Transverse colon (tissue), 4 donors: ENCODE data around the gene GMPR. TPM values are rescaled to one million over a fixed set of nuclear protein-coding genes. Genes with fewer than 3 reads are reported as not detected.
A peak's percentile ranks its signal among the peaks of the same experiment; 100 is the strongest.

Source experiments
- DNase-seq: peaks from one replicate; pipeline ENCODE4 v3.0.0-alpha.2; 2019
- H3K27ac ChIP-seq, 4 donors: fragments of 200-600 bp; sonication (generic); 2 replicates each; pipeline ENCODE4 v1.5.1; 2016 to 2018; ENCODE audit warnings: inconsistent platforms in 4 of 4
- H3K27me3 ChIP-seq: fragments of 200-600 bp; sonication (generic); 2 replicates; pipeline ENCODE4 v1.5.1; 2017; ENCODE audit warnings: inconsistent platforms
- H3K36me3 ChIP-seq, 4 donors: fragments of 200-600 bp; sonication (generic); 2 replicates each; pipeline ENCODE4 v1.5.1; 2017 to 2019; ENCODE audit warnings: inconsistent platforms in 4 of 4
- H3K4me1 ChIP-seq, 4 donors: fragments of 200-600 bp; sonication (generic); 2 replicates each; pipeline ENCODE4 v1.5.1; 2017 to 2020; ENCODE audit warnings: inconsistent platforms in 4 of 4
- H3K4me3 ChIP-seq, 4 donors: fragments of 200-600 bp; sonication (generic); 1 replicate in 1 of 4; 2 replicates in 3 of 4; pipeline versions ENCODE4 v1.5.1 to v1.6.1; 2017 to 2019; ENCODE audit warnings: inconsistent platforms in 4 of 4
- H3K9me3 ChIP-seq, 2 donors: fragments of 200-600 bp; sonication (generic); 2 replicates each; pipeline ENCODE4 v1.5.1; 2017 to 2019; ENCODE audit warnings: inconsistent platforms in 2 of 2
- CTCF ChIP-seq, 5 experiments: fragments of 200-600 bp in 3 of 5; fragments of 450-650 bp in 2 of 5; sonication (generic) in 3 of 5; IDR thresholded peaks; 1 replicate in 2 of 5; 2 replicates in 3 of 5; pipeline ENCODE4 v1.5.1; 2016 to 2017; ENCODE audit warnings: antibody characterized with exemption in 5 of 5, inconsistent platforms in 3 of 5, mild to moderate bottlenecking in 2 of 5, moderate library complexity in 1 of 5
- EP300 ChIP-seq: sonication (generic); formaldehyde crosslinking; IDR thresholded peaks from one replicate; pipeline ENCODE4 v1.6.1; 2017; ENCODE audit warnings: antibody characterized with exemption, low read depth
- POLR2A ChIP-seq: fragments of 450-650 bp; IDR thresholded peaks from one replicate; pipeline ENCODE4 v1.6.1; 2016; ENCODE audit warnings: antibody characterized with exemption, mild to moderate bottlenecking, moderate library complexity
- POLR2AphosphoS5 ChIP-seq, 3 donors: sonication (generic); formaldehyde crosslinking; IDR thresholded peaks; one replicate each; pipeline ENCODE4 v1.6.1; 2016; ENCODE audit warnings: antibody characterized with exemption in 3 of 3
- WGBS, 2 donors: methylation state at CpG; one replicate each; pipeline ENCODE4 v1.1.5; 2018; ENCODE audit warnings: low coverage in 1 of 2; 5-methylcytosine and 5-hydroxymethylcytosine counted together
- in situ Hi-C, 4 donors: fragments of 200-750 bp; cut with MboI; loops; one replicate each; pipeline versions ENCODE4 v1.15.0 to v1.15.1; 2017; ENCODE audit warnings: low sequenced_read_pairs in 3 of 4, low pct_ligation_motif_present in 1 of 4, low pct_unique_long_range_greater_than_20kb in 1 of 4
- intact Hi-C: fragments of 100-400 bp; cut with DNase I; formaldehyde crosslinking; loops from one replicate; pipeline ENCODE4 v1.15.1; 2023; ENCODE audit warnings: low total_unique reads
- total RNA-seq, 4 donors: library from RNA; depleted of rRNA; stranded (reverse); fragments of >200 nt; gene quantifications; one replicate each; pipeline ENCODE4 v1.1.0, GENCODE V29; 2016

GMPR gene
- total RNA-seq, 4 donors from 2014 or later, result 4.4 to 5.1 (median 4.5) TPM; not detected in 1

- no peaks in the 10 kb centered on the region for H3K9me3 ChIP-seq
- H3K4me1 ChIP-seq, result peaks cover 5 to 16% (median 9%) of the 10 kb centered on the region in 4 donors
- TF ChIP-seq POLR2AphosphoS5 (IDR thresholded peaks at IDR 0.05) (no peak), EP300 (no peak), POLR2A (no peak), CTCF (IDR thresholded peaks at IDR 0.05) (no peak)
- H3K27me3 ChIP-seq, result no peaks in the 10 kb centered on the region
- in situ Hi-C loops (no loop called here), intact Hi-C loops (no loop called here)
- no peaks in the 10 kb centered on the region for H3K36me3 ChIP-seq
- 40 to 51% methylated on average over 1 to 6 of the region's 6 CpGs for WGBS, 2 donors
- H3K4me3 ChIP-seq, result no peak overlapping the region
- no peak overlapping the region for H3K27ac ChIP-seq
- DNase-seq, result no peak
Measured at GRCh38 chr6:16229700-16230099, 8.7 kb upstream of the GMPR start.

- H3K36me3 ChIP-seq, result no peaks in the 10 kb centered on the region
- no peaks in the 10 kb centered on the region for H3K27me3 ChIP-seq
- no peak overlapping the region for H3K27ac ChIP-seq
- no peak for DNase-seq
- H3K4me1 ChIP-seq, result peaks cover 5 to 16% (median 9%) of the 10 kb centered on the region in 4 donors
- in situ Hi-C loops (no loop called here), intact Hi-C loops (no loop called here)
- TF ChIP-seq CTCF (IDR thresholded peaks at IDR 0.05), result no peak
- TF ChIP-seq POLR2AphosphoS5 (IDR thresholded peaks at IDR 0.05), result no peak
- TF ChIP-seq EP300, result no peak
- no peak for TF ChIP-seq POLR2A
- 76 to 100% methylated on average over 1 to 9 of the region's 9 CpGs for WGBS, 2 donors
- no peaks in the 10 kb centered on the region for H3K9me3 ChIP-seq
- H3K4me3 ChIP-seq, result no peak overlapping the region
Measured at GRCh38 chr6:16230953-16231352, 7.4 kb upstream of the GMPR start.

GRCh38 chr6:16232086-16232485, 6.3 kb upstream of the GMPR start:
- Histone ChIP-seq H3K27ac (no peak overlapping the region), H3K36me3 (no peaks in the 10 kb centered on the region), H3K27me3 (no peaks in the 10 kb centered on the region), H3K4me3 (no peak overlapping the region), H3K9me3 (no peaks in the 10 kb centered on the region), H3K4me1 (peaks cover 10 to 27% (median 17%) of the 10 kb centered on the region in 4 donors)
- intact Hi-C loops, result no loop called here
- in situ Hi-C loops, result no loop called here
- no peak for TF ChIP-seq EP300
- no peak for TF ChIP-seq POLR2AphosphoS5 (IDR thresholded peaks at IDR 0.05)
- TF ChIP-seq CTCF (IDR thresholded peaks at IDR 0.05), result no peak
- no peak for TF ChIP-seq POLR2A
- no peak for DNase-seq
- 80 to 87% methylated on average over 5 of the region's 5 CpGs for WGBS, 2 donors

- Histone ChIP-seq H3K27me3 (no peaks in the 10 kb centered on the region), H3K36me3 (no peaks in the 10 kb centered on the region), H3K9me3 (no peaks in the 10 kb centered on the region), H3K27ac (peak overlapping the region; percentile 39 to 81 (median 64)), H3K4me1 (peaks cover 6 to 36% (median 29%) of the 10 kb centered on the region in 4 donors), H3K4me3 (peak overlapping the region in 1 of 4 donors; percentile 19)
- in situ Hi-C loops, result no loop called here
- no peak for DNase-seq
- intact Hi-C loops, result no loop called here
- WGBS, 2 donors, result 25 to 58% methylated on average over 4 of the region's 4 CpGs
- no peak for TF ChIP-seq POLR2A
- TF ChIP-seq POLR2AphosphoS5 (IDR thresholded peaks at IDR 0.05), result no peak
- TF ChIP-seq CTCF (IDR thresholded peaks at IDR 0.05), result no peak
- no peak for TF ChIP-seq EP300
Measured at GRCh38 chr6:16236009-16236501, 2.3 kb upstream of the GMPR start.
